ENCODE results near the gene GGACT.

The GGACT gene

DNA sequence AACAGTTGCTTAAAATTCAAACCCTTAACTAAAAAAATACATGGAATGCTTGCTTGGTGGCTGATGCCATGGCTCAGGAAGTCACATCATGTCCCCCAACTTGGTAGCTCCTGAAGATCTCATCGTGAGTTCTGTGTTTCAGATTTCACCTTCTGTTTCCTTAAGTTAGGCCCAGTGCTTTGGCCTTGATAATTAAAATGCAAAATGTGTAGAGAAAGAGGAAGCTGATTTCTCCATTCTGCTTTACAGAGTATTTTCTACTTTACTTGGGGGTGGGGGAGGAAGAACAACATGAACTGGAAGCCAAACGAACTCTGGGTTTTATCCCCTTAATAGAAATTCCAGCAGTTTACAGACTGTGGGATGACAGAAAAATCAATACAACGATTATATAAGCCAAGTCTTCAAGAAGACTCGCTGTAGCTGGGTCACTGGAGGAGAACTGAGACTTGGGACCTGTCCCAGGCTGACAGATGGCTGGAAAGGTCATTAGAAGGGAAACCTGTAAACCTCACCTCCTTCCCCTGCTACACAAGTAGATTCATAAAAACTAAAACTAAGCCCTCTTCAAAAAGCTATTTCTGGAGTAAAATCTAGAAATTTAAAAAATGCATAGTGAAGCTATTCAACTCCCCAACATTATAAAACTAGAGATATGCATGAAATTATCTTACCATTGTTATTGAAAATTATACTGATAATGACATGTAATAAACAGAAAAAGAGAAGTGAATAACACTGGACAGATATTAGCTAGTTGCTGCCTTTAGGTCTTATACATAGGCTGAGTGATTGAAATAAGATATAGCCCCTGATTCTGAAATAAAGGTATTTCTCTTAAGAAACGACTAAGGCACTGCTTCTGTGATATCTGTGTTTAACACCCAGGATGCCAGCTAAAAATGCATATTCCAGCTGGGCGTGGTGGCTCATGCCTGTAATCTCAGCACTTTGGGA lies 22.1 kb upstream of the GGACT start:
- Histone ChIP-seq H3K27ac (ENCODE audit: extremely low read depth, low read depth, low read length) (no peak overlapping the region), H3K9me3 (ENCODE audit: control insufficient read depth, insufficient read depth, low read depth, low read length) (no peaks in the 10 kb centered on the region), H3K4me1 (ENCODE audit: control insufficient read depth, insufficient read depth, low read length) (no peaks in the 10 kb centered on the region), H3K4me3 (ENCODE audit: low read depth, low read length) (no peak overlapping the region), H3K36me3 (ENCODE audit: control insufficient read depth in 2 of 2, insufficient read depth in 1 of 2, low read length in 2 of 2) (no peaks in the 10 kb centered on the region; a peak in 1 of 3 replicates)
- ChIA-PET CTCF (interaction anchor here (1.1 kb wide), 1 partner anchor 17 kb away, joined by 3 read pairs; no protein-coding TSS in a partner anchor), POLR2A (no interaction called here)
- TF ChIP-seq ZNF561 (tag by site-specific recombination; IDR thresholded peaks at IDR 0.05; ENCODE audit: borderline replicate concordance) = no peak
- TF ChIP-seq GLI4 (tag by site-specific recombination; IDR thresholded peaks at IDR 0.05) = no peak

GRCh38 chr13:100608906-100609305 lies 20.3 kb upstream of the GGACT start:
- ChIA-PET POLR2A (no interaction called here), CTCF (interaction anchor here (0.6 kb wide), 2 partner anchors 22 to 536 kb away, joined by 3 read pairs; no protein-coding TSS in a partner anchor)
- no peak for TF ChIP-seq ZNF341 (tag by site-specific recombination; IDR thresholded peaks at IDR 0.05; ENCODE audit: low read depth)
- no peak for TF ChIP-seq ZNF24 (tag by site-specific recombination; IDR thresholded peaks at IDR 0.05)
- TF ChIP-seq KLF17 (tag by site-specific recombination; IDR thresholded peaks at IDR 0.05) = no peak
- TF ChIP-seq, protein P1, sequence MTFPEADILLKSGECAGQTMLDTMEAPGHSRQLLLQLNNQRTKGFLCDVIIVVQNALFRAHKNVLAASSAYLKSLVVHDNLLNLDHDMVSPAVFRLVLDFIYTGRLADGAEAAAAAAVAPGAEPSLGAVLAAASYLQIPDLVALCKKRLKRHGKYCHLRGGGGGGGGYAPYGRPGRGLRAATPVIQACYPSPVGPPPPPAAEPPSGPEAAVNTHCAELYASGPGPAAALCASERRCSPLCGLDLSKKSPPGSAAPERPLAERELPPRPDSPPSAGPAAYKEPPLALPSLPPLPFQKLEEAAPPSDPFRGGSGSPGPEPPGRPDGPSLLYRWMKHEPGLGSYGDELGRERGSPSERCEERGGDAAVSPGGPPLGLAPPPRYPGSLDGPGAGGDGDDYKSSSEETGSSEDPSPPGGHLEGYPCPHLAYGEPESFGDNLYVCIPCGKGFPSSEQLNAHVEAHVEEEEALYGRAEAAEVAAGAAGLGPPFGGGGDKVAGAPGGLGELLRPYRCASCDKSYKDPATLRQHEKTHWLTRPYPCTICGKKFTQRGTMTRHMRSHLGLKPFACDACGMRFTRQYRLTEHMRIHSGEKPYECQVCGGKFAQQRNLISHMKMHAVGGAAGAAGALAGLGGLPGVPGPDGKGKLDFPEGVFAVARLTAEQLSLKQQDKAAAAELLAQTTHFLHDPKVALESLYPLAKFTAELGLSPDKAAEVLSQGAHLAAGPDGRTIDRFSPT (tag by site-specific recombination; IDR thresholded peaks at IDR 0.05) = no peak
- no peak for TF ChIP-seq ZNF830 (tag by site-specific recombination; IDR thresholded peaks at IDR 0.05; ENCODE audit: low read depth)
- Histone ChIP-seq H3K4me1 (ENCODE audit: control insufficient read depth, insufficient read depth, low read length) (no peaks in the 10 kb centered on the region), H3K36me3 (ENCODE audit: control insufficient read depth in 2 of 2, insufficient read depth in 1 of 2, low read length in 2 of 2) (no peaks in the 10 kb centered on the region; a peak in 1 of 3 replicates), H3K27ac (ENCODE audit: extremely low read depth, low read depth, low read length) (no peak overlapping the region), H3K4me3 (ENCODE audit: low read depth, low read length) (no peak overlapping the region), H3K9me3 (ENCODE audit: control insufficient read depth, insufficient read depth, low read depth, low read length) (no peaks in the 10 kb centered on the region)

GRCh38 chr13:100608489-100608888 lies 19.9 kb upstream of the GGACT start:
- ChIA-PET POLR2A (no interaction called here), CTCF (interaction anchor here (0.6 kb wide), 1 partner anchor 22 kb away, joined by 3 read pairs; no protein-coding TSS in a partner anchor)
- no peaks in the 10 kb centered on the region for H3K9me3 ChIP-seq (ENCODE audit: control insufficient read depth, insufficient read depth, low read depth, low read length)
- H3K4me1 ChIP-seq (ENCODE audit: control insufficient read depth, insufficient read depth, low read length) = no peaks in the 10 kb centered on the region
- no peak for TF ChIP-seq REPIN1 (tag by site-specific recombination; IDR thresholded peaks at IDR 0.05; ENCODE audit: low read depth)
- TF ChIP-seq ZNF510 (tag by site-specific recombination; IDR thresholded peaks at IDR 0.05; ENCODE audit: insufficient replicate concordance) = no peak
- TF ChIP-seq, protein P2, sequence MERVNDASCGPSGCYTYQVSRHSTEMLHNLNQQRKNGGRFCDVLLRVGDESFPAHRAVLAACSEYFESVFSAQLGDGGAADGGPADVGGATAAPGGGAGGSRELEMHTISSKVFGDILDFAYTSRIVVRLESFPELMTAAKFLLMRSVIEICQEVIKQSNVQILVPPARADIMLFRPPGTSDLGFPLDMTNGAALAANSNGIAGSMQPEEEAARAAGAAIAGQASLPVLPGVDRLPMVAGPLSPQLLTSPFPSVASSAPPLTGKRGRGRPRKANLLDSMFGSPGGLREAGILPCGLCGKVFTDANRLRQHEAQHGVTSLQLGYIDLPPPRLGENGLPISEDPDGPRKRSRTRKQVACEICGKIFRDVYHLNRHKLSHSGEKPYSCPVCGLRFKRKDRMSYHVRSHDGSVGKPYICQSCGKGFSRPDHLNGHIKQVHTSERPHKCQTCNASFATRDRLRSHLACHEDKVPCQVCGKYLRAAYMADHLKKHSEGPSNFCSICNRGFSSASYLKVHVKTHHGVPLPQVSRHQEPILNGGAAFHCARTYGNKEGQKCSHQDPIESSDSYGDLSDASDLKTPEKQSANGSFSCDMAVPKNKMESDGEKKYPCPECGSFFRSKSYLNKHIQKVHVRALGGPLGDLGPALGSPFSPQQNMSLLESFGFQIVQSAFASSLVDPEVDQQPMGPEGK (tag by site-specific recombination; IDR thresholded peaks at IDR 0.05) = no peak
- TF ChIP-seq ZNF548 (tag by site-specific recombination; IDR thresholded peaks at IDR 0.05) = no peak
- no peak for TF ChIP-seq SETDB1 (IDR thresholded peaks at IDR 0.05; ENCODE audit: insufficient read length, low read length)
- no peak overlapping the region for H3K4me3 ChIP-seq (ENCODE audit: low read depth, low read length)
- no peaks in the 10 kb centered on the region; a peak in 1 of 3 replicates for H3K36me3 ChIP-seq (ENCODE audit: control insufficient read depth in 2 of 2, insufficient read depth in 1 of 2, low read length in 2 of 2)
- no peak overlapping the region for H3K27ac ChIP-seq (ENCODE audit: extremely low read depth, low read depth, low read length)
